ENCODE measurements around the gene KCNQ1.

The KCNQ1 gene

DNA sequence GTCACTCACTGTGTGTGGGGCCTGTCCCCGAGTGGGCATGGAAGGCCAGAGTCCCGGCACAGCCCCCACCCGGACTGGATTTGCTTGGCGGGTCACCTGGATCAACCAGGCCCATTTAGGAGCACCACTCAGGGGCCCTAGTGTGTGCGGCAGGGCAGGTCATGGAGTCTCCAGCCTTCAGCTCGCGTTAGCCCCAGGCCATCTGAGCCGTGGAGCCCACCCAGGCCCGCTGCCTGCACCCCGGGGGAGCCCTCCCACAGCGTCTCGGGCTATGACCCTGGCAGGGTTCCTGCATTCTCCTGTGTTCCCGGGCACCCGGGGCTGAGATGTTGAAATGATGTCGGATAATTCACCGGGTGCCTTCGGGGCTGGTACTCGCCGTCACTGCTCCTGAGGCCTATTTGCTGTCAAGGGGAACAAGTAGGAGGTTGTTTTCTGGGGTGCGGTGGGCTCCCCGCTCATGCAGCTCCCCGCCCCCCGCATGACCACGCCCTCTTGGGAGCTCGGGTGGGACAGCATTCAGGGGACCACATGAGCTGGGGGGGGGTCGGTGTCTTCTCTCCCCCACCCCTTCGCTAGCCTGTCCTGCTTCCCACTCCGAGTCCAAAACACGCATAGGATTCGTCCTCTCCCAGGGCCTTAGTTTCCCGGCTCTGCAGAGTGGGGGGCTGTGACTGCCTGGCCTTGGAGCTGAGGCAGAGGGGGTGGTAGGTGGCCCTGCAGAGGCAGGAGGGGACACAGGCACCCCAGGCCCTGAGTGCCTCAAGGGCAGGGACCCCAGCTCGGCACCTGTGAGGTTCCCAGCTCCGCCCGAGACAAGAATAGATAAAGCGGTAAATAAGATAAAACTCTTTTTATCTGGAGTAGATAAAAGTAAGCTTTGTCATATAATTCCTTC is 77.2 kb downstream of the KCNQ1 start:
- TF ChIP-seq, protein P1, sequence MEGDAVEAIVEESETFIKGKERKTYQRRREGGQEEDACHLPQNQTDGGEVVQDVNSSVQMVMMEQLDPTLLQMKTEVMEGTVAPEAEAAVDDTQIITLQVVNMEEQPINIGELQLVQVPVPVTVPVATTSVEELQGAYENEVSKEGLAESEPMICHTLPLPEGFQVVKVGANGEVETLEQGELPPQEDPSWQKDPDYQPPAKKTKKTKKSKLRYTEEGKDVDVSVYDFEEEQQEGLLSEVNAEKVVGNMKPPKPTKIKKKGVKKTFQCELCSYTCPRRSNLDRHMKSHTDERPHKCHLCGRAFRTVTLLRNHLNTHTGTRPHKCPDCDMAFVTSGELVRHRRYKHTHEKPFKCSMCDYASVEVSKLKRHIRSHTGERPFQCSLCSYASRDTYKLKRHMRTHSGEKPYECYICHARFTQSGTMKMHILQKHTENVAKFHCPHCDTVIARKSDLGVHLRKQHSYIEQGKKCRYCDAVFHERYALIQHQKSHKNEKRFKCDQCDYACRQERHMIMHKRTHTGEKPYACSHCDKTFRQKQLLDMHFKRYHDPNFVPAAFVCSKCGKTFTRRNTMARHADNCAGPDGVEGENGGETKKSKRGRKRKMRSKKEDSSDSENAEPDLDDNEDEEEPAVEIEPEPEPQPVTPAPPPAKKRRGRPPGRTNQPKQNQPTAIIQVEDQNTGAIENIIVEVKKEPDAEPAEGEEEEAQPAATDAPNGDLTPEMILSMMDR (IDR thresholded peaks at IDR 0.05; ENCODE audit: insufficient read depth, low read depth, low read length, missing control alignments), result no peak
- DNase-seq (ENCODE audit: low read depth), result no peak

DNA sequence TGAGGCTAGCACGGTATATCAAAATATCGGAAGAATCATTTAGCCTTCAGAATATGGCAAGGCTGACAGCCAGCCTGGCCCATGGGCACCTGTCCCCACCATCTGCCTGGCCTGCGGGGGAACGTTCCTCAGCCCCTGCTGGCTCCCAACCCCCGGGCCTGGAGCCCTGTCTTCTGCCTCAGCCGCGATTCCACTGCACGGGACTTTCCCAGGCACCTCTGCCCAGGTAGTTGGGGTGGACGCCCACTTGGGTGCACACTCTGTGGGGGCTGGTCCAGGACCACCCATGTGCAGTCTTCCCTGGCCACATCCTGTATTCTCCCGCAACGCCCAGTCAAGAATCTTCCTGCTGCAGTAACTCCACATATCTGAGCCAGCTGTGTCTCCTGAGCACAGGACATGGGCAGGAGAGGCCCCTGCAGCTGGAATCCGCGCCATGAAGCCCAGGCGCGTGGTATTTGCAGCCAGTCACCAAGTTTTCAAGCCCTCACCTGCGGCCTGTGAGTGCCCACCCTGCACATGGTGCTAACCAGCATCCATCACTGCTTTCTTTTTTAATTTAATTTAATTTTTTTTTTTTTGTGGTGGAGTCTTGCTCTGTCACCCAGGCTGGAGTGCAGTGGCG is 77.9 kb downstream of the KCNQ1 start:
- DNase-seq (ENCODE audit: low read depth), result no peak
- TF ChIP-seq, protein P1 (IDR thresholded peaks at IDR 0.05; ENCODE audit: insufficient read depth, low read depth, low read length, missing control alignments), result no peak
- H3K4me3 ChIP-seq (ENCODE audit: low read depth, low read length), result no peak overlapping the region

More for the DNA sequence above, 77.2 kb downstream of the KCNQ1 start:
- H3K4me3 ChIP-seq (ENCODE audit: low read depth, low read length), result no peak overlapping the region

DNA sequence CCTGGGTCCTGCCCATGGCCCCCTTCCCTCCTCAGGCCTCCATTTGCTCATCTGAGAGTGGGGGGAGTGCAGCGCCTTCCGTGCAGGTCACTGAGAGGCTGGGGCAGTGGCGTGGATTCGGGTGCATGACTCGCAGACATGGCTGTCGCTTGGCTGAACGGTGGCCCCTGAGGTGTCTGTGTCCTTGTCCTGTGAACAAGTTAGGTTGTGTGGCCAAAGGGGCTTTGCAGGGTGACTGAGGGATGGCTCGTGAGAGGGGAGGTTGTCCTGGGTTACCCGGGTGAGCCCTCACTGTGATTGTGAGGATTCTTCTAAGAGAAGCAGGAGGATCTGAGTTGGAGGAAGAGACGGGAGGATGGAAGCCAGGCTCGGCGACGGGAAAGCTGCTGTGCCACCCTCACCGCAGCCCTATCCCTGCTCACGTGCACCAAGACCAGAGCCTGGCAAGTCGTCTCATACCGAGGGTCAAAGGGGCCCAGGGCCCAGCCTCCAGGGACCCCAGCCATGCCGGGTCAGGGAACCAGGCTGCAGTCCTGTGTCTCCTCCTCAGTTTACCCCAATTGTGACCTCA is 79.1 kb downstream of the KCNQ1 start:
- no peak overlapping the region for H3K4me3 ChIP-seq (ENCODE audit: low read depth, low read length)
- no peak for DNase-seq (ENCODE audit: low read depth)
- TF ChIP-seq, protein P1 (IDR thresholded peaks at IDR 0.05; ENCODE audit: insufficient read depth, low read depth, low read length, missing control alignments), result no peak

DNA sequence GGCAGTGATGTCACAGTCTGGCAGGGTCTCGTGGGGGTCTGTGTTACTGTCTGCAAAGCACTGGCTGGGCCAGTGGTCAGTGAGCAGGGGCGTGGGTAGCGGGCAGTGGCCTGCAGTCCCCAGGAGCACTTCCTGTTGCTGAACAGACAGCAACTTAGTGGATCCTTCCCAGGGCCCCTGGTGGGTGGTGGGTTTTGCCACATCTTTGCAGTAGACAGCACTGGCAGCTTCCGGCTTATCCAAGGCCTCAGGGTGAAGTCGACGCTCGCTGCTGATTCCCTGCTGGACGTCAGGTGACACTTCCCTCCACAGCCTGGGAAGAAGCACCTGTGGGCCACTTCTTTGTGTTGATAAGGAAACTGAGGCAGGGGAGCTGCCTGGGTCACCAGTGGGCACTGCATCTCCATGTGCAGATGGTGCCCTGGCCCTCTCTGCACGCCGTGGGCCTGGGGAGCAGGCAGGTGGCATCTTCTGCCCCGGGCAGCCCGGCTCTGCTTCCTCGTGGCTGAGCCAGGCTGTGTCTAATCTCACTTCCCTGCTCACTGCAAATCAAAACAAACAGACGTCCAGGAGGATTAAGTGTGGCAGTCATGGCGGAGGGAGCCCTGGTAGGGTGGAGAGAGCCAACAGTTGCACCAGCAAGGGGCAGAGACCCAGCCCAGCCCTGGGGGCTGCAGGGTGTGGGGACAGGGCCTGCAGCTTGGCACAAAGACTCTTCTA is 79.8 kb downstream of the KCNQ1 start:
- TF ChIP-seq, protein P1 (IDR thresholded peaks at IDR 0.05; ENCODE audit: insufficient read depth, low read depth, low read length, missing control alignments), result no peak
- no peak overlapping the region for H3K4me3 ChIP-seq (ENCODE audit: low read depth, low read length)
- no peak for DNase-seq (ENCODE audit: low read depth)

DNA sequence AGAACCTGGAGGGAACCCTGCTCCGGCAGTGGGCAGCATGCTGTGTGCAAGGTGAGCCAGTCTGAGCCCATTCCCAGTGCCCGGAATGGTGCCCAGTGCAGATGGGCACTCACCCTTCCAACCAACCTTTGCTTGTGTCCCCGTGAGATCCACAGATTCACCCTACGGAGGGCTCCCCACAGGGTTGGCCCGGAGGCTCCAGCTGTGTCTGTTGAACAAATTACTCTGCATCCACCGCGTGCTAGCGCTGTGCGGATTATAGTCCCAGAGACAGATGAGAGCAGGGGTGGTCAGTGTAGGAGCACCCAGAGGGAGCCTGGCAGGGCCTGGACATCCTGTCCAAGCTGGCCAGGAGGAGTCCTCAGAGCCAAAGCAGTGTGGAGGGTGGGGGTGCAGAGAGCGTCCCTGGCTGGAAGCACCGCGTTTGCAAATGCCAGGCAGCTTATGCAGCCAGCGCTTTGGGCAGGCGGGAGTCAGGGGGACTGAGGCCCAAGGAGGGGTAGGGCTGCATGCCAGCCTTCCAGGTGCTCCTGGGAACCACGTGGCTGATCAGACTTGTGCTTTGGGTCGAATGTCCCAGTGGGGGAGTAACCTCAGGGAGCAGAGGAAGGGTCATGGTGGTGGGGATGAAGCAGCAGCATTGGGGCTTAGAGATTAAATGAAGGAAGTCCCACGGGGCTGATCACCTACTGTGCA is 80.5 kb downstream of the KCNQ1 start:
- TF ChIP-seq, protein P1 (IDR thresholded peaks at IDR 0.05; ENCODE audit: insufficient read depth, low read depth, low read length, missing control alignments), result no peak
- DNase-seq (ENCODE audit: low read depth), result no peak

More for the DNA sequence above, 80.5 kb downstream of the KCNQ1 start:
- no peak overlapping the region for H3K4me3 ChIP-seq (ENCODE audit: low read depth, low read length)
